ENCODE data around the gene ADGRG2.

Gene ADGRG2

DNA sequence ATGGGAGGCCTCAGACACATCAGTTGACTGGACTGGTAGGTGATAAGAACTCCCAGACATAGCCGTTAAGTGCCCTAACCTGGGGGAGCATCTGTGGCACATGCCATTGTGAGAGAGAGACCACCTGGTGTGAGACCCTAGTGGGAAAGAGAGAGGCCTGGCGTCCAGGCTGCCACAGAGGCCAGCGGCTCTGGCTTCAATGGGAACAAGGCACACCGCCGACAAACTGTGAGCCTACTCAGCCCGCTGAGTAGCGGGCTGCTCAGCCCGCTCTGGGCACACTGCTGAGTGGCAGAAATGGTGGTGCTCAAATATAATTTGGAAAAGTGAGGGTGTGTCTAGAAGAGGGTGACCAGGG, 172.3 kb downstream of the ADGRG2 start:
- no peak for DNase-seq (ENCODE audit: low read depth)

DNA sequence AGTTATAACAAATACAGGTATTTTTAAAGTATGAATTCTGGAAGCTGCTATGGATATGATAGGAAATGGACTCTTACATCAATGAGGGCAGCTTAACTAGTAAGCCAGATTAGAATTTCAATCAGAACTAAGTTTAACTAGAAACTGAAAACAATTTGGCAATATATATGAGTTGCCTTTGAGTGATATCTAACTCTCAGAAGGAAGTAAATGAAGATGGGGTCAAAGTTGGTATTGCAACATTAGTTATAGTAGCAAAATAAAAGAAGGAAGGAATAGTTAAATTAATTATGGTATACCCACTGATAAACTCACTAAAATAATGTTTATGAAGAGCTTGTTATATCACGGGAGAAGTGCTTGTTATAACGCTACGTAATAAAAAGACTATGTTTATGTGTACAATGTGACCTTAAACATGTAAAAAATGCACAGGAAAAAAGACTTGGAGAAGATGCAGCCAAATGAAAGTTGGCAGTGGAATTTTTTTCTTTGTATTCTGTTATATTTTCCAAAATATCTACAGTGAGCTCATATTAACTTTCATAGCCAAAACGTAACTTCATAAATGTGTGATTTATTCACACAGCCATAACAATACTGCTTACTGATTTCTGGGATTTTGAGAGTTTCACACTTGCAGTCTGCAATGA, 172.9 kb downstream of the ADGRG2 start:
- DNase-seq (ENCODE audit: low read depth): no peak

DNA sequence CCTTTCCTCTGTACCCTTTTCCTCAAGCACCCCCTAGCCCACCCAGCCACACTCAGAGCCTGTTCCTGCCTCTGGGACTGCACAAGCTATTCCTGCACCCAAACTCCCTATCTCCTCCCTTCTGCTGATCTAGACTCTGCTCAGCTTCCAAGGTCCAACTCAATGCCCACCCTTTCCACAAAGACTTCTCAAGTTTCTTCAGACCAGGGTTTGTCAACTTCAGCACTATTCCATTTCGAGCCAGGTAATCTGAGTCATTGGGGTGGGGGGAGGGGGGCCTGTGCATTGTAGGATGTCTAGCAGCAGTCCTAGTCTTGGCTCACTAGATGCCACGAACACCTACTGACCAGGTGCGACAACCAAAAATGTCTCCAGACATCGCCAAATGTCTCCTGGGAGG, 175.7 kb downstream of the ADGRG2 start:
- DNase-seq (ENCODE audit: low read depth): no peak

DNA sequence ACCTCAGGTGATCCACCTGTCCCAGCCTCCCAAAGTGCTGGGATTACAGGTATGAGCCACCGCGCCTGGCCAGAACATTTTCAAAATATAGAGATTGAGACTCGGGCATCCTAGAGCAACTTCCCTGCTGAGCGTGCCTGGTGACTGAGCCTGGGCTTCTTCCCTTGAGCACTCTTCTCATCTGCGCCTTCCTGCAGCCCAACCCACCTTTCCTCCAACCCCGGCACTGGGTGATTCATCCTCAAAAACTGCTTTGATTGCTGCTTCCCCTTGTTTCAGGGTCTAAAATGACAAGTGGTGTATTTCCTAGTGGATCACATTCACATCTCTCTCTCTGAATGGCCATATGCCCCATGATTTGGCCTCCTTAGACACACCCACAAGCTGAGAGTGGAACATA, 176.1 kb downstream of the ADGRG2 start:
- DNase-seq (ENCODE audit: low read depth): no peak

DNA sequence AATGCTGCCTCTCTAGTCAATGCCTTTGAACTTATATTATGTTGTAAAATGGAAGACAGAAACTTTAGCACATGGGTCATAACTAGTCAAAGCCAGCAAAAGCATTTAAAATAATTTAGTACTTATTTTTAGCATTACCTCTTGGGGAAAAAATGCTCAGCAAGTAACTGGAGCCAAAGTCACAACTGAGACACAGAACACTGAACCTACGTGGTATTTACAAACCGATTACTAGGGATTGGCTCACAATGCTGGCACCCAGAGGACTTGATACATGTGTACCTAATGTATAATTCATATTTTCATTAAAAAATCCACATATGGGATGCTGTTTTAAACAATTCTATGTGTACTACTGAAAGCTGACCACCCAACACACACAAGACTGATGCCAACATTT, 176.8 kb downstream of the ADGRG2 start:
- no peak for DNase-seq (ENCODE audit: low read depth)

DNA sequence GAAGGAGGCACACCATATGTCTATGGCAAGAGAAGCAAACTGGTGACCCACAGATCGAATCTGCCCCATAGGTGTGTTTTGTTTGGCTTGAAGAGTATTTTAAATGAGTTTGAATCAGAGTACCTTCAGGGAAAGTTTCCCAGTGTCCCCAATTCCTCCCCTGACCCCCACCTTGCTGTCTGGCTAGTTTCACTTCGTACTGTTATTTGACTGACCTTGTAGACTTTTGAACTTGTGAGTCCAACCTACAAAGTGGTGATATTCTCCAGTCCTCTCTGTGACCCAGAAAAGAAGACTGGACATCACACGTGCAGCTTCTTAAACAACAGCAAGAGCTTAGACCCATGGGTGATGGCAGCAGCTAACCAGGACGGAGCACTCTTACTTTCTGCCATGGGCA, 177.8 kb downstream of the ADGRG2 start:
- no peak for DNase-seq (ENCODE audit: low read depth)

DNA sequence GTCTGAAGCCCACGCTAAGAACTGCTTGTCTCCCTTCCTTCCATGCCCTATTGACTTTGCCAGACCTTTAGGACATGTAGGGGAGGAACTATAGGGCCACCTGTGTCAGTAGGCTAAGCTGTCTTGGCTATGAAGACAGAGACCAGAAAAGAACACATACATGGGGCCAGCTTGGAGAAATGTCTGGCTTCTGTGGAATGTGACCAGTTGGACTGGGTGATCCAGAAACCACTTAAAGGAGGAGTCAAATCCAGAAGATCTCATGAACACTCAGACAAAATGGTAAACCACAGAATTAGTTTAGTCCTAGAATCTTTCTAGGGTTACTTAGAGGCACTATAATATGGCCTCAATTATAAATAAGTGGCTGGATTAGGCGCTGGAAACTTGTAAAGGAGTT, 180.4 kb downstream of the ADGRG2 start:
- DNase-seq (ENCODE audit: low read depth): no peak
